ENCODE data around the gene SNRK.

The SNRK gene, protein sequence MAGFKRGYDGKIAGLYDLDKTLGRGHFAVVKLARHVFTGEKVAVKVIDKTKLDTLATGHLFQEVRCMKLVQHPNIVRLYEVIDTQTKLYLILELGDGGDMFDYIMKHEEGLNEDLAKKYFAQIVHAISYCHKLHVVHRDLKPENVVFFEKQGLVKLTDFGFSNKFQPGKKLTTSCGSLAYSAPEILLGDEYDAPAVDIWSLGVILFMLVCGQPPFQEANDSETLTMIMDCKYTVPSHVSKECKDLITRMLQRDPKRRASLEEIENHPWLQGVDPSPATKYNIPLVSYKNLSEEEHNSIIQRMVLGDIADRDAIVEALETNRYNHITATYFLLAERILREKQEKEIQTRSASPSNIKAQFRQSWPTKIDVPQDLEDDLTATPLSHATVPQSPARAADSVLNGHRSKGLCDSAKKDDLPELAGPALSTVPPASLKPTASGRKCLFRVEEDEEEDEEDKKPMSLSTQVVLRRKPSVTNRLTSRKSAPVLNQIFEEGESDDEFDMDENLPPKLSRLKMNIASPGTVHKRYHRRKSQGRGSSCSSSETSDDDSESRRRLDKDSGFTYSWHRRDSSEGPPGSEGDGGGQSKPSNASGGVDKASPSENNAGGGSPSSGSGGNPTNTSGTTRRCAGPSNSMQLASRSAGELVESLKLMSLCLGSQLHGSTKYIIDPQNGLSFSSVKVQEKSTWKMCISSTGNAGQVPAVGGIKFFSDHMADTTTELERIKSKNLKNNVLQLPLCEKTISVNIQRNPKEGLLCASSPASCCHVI

GRCh38 chr3:43286115-43286840 lies at the start of gene SNRK:
TSS of gene SNRK (plus strand) at chr3:43286540. CDS start at chr3:43303204, 16,664 bp downstream.
- DNase-seq (ENCODE audit: low read depth in 2 of 2): peak; percentile 84 to 95

GRCh38 chr3:43238801-43239200 lies 47.5 kb upstream of the SNRK start:
- DNase-seq (ENCODE audit: low read depth in 2 of 2): no peak

- DNase-seq (ENCODE audit: low read depth in 2 of 2): no peak
Observed at GRCh38 chr3:43239755-43240154, 46.6 kb upstream of the SNRK start.

GRCh38 chr3:43243590-43244587 lies 42.5 kb upstream of the SNRK start:
- no peak for DNase-seq (ENCODE audit: low read depth in 2 of 2)

DNA sequence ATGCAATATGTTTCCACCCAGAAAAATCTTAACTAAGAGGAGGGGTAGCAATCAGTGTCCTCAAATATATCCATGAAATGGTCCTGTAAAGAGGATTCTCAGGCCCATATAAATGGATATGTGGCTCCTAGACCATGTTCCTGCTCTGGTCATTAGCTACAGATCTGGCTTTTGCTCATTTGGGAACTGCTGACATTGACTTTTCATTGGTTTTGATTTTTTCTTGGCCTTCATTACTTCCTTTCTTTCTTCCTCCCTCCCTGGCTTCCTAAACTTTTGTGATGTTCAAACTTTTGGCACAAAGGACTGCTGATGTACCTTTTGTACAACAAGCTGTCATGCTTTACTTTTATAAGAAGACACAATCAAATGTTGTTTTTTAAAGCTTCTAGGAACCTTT lies 41.6 kb upstream of the SNRK start:
- DNase-seq (ENCODE audit: low read depth in 2 of 2): no peak

- no peak for DNase-seq (ENCODE audit: low read depth in 2 of 2)
Observed at GRCh38 chr3:43246976-43247375, 39.4 kb upstream of the SNRK start.

DNA sequence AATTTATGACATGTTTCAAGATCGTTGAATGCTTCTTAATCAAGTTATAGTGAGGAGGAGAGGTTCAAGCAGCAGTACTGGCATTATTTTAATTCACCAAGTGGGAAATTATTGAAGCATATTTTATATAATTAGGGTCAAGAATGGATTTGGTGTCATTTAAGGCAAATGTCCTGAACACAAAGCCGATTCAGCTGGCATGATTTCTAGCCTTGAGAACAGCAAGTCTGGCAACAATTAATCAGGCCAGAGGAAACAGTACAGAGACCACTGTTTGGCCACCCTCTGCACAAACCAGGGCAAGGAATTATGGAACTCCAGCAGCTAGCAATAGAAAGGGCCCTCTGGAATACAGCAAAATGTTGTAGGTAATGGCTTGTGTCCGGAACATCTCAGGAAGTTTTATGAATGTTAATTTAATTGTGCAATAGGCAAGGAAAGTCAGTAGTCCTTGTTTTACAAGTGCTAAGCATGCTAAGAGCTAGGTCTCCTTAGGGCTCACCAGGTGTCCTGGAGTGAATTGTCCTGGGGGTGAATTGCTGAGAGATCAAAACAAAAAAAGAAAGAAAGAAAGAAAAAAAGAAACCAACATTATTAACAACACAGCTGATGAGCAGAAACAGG lies 38.7 kb upstream of the SNRK start:
- no peak for DNase-seq (ENCODE audit: low read depth in 2 of 2)

- DNase-seq (ENCODE audit: low read depth in 2 of 2): no peak
Observed at GRCh38 chr3:43248185-43248583, 38.2 kb upstream of the SNRK start.

- DNase-seq (ENCODE audit: low read depth in 2 of 2): no peak
Observed at GRCh38 chr3:43248973-43249372, 37.4 kb upstream of the SNRK start.

DNA sequence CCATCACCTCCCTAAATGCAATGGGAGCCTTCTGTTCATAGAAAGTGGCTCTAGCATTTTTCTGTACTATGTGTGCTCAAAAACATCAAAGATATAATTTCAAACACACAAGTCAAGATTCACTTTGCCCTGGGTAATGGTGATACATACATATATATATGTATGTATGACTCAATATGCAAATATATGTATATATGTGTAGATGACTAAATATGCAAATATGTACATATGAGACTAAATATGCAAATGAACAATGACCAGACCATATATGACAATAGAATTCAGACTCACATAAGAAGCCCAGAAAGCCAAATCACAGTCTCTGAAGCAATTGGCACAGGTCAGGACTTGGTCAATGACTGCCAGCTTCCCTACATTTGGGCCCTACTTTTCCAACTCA lies 36.9 kb upstream of the SNRK start:
- DNase-seq (ENCODE audit: low read depth in 2 of 2): no peak

DNA sequence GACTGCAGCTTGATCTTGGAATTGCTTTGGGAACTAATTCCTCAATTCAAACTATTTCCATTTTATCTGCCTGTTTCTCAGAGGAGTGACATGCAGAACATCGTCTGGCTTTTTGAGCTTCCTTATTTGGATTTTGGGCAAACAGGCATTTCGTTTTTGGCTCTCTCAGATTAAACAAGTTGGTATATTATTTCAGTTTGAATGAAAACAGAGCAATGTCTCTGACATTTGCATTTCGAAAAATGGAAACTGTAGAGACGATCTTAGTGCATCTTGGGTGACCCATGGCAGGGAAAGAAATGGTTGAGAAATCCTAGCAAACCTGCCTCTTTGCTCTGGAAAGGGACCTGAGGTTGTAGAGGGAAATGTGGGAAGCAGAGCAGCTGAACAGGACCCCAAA lies 33.0 kb upstream of the SNRK start:
- DNase-seq (ENCODE audit: low read depth in 2 of 2): no peak

DNA sequence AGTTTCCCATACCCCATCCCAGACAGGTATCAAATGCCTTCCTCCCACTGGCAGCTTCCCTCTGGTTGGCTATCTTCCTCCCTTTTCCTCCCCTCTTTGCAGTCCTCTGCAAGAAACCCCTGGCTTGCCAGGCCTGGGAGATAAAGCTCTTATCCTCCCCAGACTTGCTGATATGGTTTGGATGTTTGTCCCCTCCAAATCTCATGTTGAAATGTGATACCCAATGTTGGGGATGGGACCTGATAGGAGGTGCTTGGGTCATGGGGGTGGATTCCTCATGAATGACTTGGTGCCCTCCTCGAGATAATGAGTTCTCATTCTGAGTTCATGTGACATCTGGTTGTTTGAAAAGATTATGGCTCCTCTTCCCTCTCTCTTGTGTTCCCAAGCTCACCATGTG lies 32.2 kb upstream of the SNRK start:
- no peak for DNase-seq (ENCODE audit: low read depth in 2 of 2)

DNA sequence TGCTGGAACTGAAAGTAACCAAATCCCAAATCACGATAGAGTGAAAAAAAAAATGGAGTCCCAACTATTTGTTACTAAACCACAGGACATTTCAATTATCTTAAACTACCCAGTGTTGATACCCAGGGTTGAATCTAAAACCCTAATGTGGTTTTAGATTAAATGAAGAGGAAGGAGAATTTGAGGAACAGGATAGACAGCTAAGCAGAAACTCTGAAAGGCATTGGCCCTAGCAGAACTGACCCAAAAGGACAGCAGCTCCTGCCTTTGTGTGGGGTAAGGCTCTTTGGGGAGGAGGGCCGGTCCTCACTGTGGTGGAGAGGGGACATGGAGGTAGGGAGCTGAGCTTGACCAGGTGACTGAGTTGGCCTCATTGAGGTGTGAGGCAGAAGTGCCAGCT lies 30.7 kb upstream of the SNRK start:
- no peak for DNase-seq (ENCODE audit: low read depth in 2 of 2)

DNA sequence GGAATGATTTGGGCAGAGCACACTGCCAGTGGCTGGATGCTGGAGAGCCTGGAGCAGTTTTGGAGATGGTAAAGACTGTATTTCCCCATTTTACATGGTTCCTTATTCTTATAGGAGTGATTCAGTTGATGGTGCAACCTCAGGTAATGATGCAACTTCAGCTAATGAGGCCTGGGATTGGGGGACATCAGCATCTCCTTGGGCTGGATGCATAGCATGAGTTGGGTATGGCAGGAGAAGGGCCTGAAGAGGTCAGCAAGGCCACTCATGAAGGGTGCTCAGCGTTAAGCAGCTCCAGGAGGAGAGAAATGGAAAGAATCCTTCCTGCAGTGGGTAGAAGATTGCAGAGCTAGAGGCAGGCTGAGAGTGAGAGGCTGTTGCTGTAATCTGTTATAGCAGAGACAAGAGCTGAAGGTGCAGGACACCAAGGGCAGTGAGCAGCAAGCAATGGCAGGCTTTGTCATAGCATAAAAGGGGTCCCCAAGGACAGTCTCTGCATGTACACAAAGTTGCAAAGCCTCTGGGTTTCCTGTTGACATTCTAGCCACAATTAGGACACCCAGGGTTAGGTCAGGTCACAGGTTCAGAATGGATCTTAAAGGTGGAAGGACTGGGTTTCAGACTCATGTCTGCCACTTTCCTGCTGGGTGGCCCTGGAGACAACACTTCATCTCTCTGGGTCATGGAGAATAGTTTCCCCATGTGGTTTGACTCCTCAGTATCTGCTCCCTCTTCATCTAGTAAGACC lies 29.5 kb upstream of the SNRK start:
- no peak for DNase-seq (ENCODE audit: low read depth in 2 of 2)

DNA sequence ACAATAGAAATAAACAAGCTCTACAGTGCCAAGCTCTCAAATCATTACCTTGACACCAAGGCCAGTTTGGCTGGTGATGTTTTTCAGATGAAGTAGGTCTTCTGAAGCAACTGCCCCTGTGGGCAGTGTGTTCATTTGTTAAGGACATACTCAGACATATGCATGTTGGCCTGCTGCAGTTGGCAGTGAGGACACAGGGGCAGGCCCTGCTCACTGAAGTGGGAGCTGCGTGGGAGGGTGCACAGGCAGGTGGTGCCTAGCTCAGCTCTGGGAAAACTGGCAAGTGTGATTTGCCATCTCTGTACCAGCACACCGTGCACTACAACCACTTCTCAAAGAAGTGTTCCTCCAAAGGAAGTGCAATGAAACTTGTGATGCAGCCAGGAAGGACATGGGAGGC lies 28.5 kb upstream of the SNRK start:
- DNase-seq (ENCODE audit: low read depth in 2 of 2): no peak

DNA sequence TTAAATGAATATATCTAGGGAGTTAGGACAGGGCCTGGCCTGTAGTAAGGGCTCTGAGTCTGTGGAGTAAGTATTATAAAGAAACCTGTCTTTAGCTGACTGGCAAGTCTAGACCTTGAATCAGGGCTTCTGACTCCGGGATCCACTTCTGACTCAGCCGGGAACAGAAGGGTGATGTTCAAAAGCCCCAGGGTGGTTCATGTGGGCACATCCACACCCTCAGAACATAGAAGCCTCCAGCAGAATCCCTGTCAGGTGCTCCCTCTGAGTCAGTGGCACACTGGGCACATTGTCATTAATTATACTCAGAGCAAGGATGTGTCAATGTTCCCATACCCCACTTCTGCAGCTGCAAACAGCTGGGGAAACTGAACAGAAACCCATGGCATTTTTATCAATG lies 26.7 kb upstream of the SNRK start:
- no peak for DNase-seq (ENCODE audit: low read depth in 2 of 2)

DNA sequence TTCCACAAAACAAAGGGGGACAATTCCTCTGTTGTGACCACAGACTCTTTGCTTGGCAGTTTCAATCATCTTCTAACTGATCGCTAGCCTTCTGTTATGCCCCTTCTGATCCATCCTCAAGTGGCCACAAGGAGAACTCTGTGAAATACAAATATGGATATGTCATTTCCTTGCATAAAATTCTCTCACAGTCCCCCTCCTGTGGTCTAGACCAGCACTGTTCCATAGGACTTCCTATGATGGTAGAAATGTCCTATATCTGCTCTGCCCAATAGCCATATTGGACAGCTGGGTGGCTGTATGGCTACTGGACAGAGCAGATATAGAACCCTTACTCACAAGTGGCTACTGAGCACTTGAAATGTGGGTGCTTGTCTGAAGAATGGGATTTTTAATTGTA lies 25.9 kb upstream of the SNRK start:
- DNase-seq (ENCODE audit: low read depth in 2 of 2): no peak

- no peak for DNase-seq (ENCODE audit: low read depth in 2 of 2)
Observed at GRCh38 chr3:43262194-43262593, 24.1 kb upstream of the SNRK start.

- no peak for DNase-seq (ENCODE audit: low read depth in 2 of 2)
Observed at GRCh38 chr3:43266451-43266850, 19.9 kb upstream of the SNRK start.

GRCh38 chr3:43266995-43267394 lies 19.3 kb upstream of the SNRK start:
- DNase-seq (ENCODE audit: low read depth in 2 of 2): no peak
